T-helper 1 cell treated with Interleukin-12 subunit alpha and Interleukin-12 subunit beta and Interleukin-4 antibody, amounts not matched to agents 30 μg/mL and 1 μg/mL, for 36 hours (primary cell): ENCODE data around the gene ARHGAP12.

ENCODE experiments used
- H3K27ac Mint-ChIP-seq: one replicate; pipeline ENCODE4 v1.8.0; 2021; ENCODE audit warnings: mild to moderate bottlenecking, mixed read lengths
- H3K27me3 Mint-ChIP-seq: one replicate; pipeline ENCODE4 v1.8.0; 2021; ENCODE audit warnings: low read depth, mixed read lengths
- H3K36me3 Mint-ChIP-seq: one replicate; pipeline ENCODE4 v1.8.0; 2021; ENCODE audit warnings: low read depth, mixed read lengths
- H3K4me1 Mint-ChIP-seq: one replicate; pipeline ENCODE4 v1.8.0; 2021; ENCODE audit warnings: low read depth, mixed read lengths
- H3K4me3 Mint-ChIP-seq: one replicate; pipeline ENCODE4 v1.8.0; 2021; ENCODE audit warnings: mild to moderate bottlenecking, moderate library complexity, mixed read lengths
- H3K9me3 Mint-ChIP-seq: one replicate; pipeline ENCODE4 v1.8.0; 2021; ENCODE audit warnings: mixed read lengths

Gene ARHGAP12

GRCh38 chr10:31820096-31820495 is 108.5 kb downstream of the ARHGAP12 start:
- Mint-ChIP-seq H3K9me3 (no peaks in the 10 kb centered on the region), H3K4me3 (no peak overlapping the region), H3K27me3 (no peaks in the 10 kb centered on the region), H3K27ac (no peak overlapping the region), H3K36me3 (peaks cover 3% of the 10 kb centered on the region), H3K4me1 (no peaks in the 10 kb centered on the region)

GRCh38 chr10:31819391-31819820 is 109.2 kb downstream of the ARHGAP12 start:
- Mint-ChIP-seq H3K36me3 (peaks cover 3% of the 10 kb centered on the region), H3K4me1 (no peaks in the 10 kb centered on the region), H3K27me3 (no peaks in the 10 kb centered on the region), H3K27ac (no peak overlapping the region), H3K4me3 (no peak overlapping the region), H3K9me3 (no peaks in the 10 kb centered on the region)

- Mint-ChIP-seq H3K9me3 (no peaks in the 10 kb centered on the region), H3K36me3 (peaks cover 3% of the 10 kb centered on the region), H3K27ac (no peak overlapping the region), H3K4me1 (no peaks in the 10 kb centered on the region), H3K4me3 (no peak overlapping the region), H3K27me3 (no peaks in the 10 kb centered on the region)
Measured at GRCh38 chr10:31816318-31816717, 112.3 kb downstream of the ARHGAP12 start.

GRCh38 chr10:31808258-31809218 is 120.1 kb downstream of the ARHGAP12 start:
- Mint-ChIP-seq H3K9me3 (no peaks in the 10 kb centered on the region), H3K4me3 (peak overlapping the region; percentile 70), H3K36me3 (peaks cover 3% of the 10 kb centered on the region), H3K27ac (peak overlapping the region; percentile 78), H3K27me3 (no peaks in the 10 kb centered on the region), H3K4me1 (peaks cover 8% of the 10 kb centered on the region)

GRCh38 chr10:31804352-31804810 is 124.2 kb downstream of the ARHGAP12 start:
- H3K4me1 Mint-ChIP-seq = peaks cover 8% of the 10 kb centered on the region
- H3K27ac Mint-ChIP-seq = no peak overlapping the region
- H3K36me3 Mint-ChIP-seq = peaks cover 3% of the 10 kb centered on the region
- no peak overlapping the region for H3K4me3 Mint-ChIP-seq
- no peaks in the 10 kb centered on the region for H3K9me3 Mint-ChIP-seq
- H3K27me3 Mint-ChIP-seq = no peaks in the 10 kb centered on the region

GRCh38 chr10:31803606-31804351 is 124.9 kb downstream of the ARHGAP12 start:
- Mint-ChIP-seq H3K4me3 (no peak overlapping the region), H3K9me3 (no peaks in the 10 kb centered on the region), H3K36me3 (peaks cover 3% of the 10 kb centered on the region), H3K4me1 (peaks cover 8% of the 10 kb centered on the region), H3K27me3 (no peaks in the 10 kb centered on the region), H3K27ac (no peak overlapping the region)

- Mint-ChIP-seq H3K27ac (no peak overlapping the region), H3K4me1 (no peaks in the 10 kb centered on the region), H3K36me3 (no peaks in the 10 kb centered on the region), H3K27me3 (no peaks in the 10 kb centered on the region), H3K9me3 (no peaks in the 10 kb centered on the region), H3K4me3 (no peak overlapping the region)
Measured at GRCh38 chr10:31799181-31799580, 129.4 kb downstream of the ARHGAP12 start.

GRCh38 chr10:31792745-31793144 is 135.9 kb downstream of the ARHGAP12 start:
- Mint-ChIP-seq H3K27me3 (no peaks in the 10 kb centered on the region), H3K36me3 (peaks cover 1% of the 10 kb centered on the region), H3K4me3 (no peak overlapping the region), H3K4me1 (peaks cover 3% of the 10 kb centered on the region), H3K27ac (no peak overlapping the region), H3K9me3 (peaks cover 8% of the 10 kb centered on the region)

- Mint-ChIP-seq H3K27ac (no peak overlapping the region), H3K27me3 (no peaks in the 10 kb centered on the region)
Measured at GRCh38 chr10:31789555-31789954, 139.1 kb downstream of the ARHGAP12 start.

GRCh38 chr10:31782701-31783100 is 145.9 kb downstream of the ARHGAP12 start:
- no peak overlapping the region for H3K27ac Mint-ChIP-seq
- no peak overlapping the region for H3K4me3 Mint-ChIP-seq
- no peaks in the 10 kb centered on the region for H3K27me3 Mint-ChIP-seq
- H3K4me1 Mint-ChIP-seq = no peaks in the 10 kb centered on the region
- no peaks in the 10 kb centered on the region for H3K36me3 Mint-ChIP-seq
- H3K9me3 Mint-ChIP-seq = no peaks in the 10 kb centered on the region

More at GRCh38 chr10:31789555-31789954, 139.1 kb downstream of the ARHGAP12 start:
- peaks cover 3% of the 10 kb centered on the region for H3K4me1 Mint-ChIP-seq
- peaks cover 1% of the 10 kb centered on the region for H3K36me3 Mint-ChIP-seq
- peaks cover 8% of the 10 kb centered on the region for H3K9me3 Mint-ChIP-seq
- H3K4me3 Mint-ChIP-seq = no peak overlapping the region

GRCh38 chr10:31780717-31781116 is 147.9 kb downstream of the ARHGAP12 start:
- H3K4me1 Mint-ChIP-seq = no peaks in the 10 kb centered on the region
- H3K27me3 Mint-ChIP-seq = no peaks in the 10 kb centered on the region
- no peak overlapping the region for H3K4me3 Mint-ChIP-seq
- H3K36me3 Mint-ChIP-seq = no peaks in the 10 kb centered on the region
- H3K27ac Mint-ChIP-seq = no peak overlapping the region
- no peaks in the 10 kb centered on the region for H3K9me3 Mint-ChIP-seq

- H3K4me1 Mint-ChIP-seq = no peaks in the 10 kb centered on the region
- no peaks in the 10 kb centered on the region for H3K36me3 Mint-ChIP-seq
- H3K27ac Mint-ChIP-seq = no peak overlapping the region
- H3K27me3 Mint-ChIP-seq = no peaks in the 10 kb centered on the region
- no peak overlapping the region for H3K4me3 Mint-ChIP-seq
- no peaks in the 10 kb centered on the region for H3K9me3 Mint-ChIP-seq
Measured at GRCh38 chr10:31778627-31779026, 150.0 kb downstream of the ARHGAP12 start.

- Mint-ChIP-seq H3K4me3 (no peak overlapping the region), H3K27me3 (no peaks in the 10 kb centered on the region), H3K36me3 (no peaks in the 10 kb centered on the region), H3K4me1 (no peaks in the 10 kb centered on the region), H3K9me3 (no peaks in the 10 kb centered on the region), H3K27ac (no peak overlapping the region)
Measured at GRCh38 chr10:31776159-31776558, 152.5 kb downstream of the ARHGAP12 start.

- Mint-ChIP-seq H3K36me3 (no peaks in the 10 kb centered on the region), H3K27ac (no peak overlapping the region), H3K27me3 (no peaks in the 10 kb centered on the region), H3K4me1 (no peaks in the 10 kb centered on the region), H3K9me3 (no peaks in the 10 kb centered on the region), H3K4me3 (no peak overlapping the region)
Measured at GRCh38 chr10:31774928-31775650, 153.5 kb downstream of the ARHGAP12 start.
